Stimulated activated naive CD8-positive, alpha-beta T cell treated with anti-CD3 and anti-CD28 coated beads, Interleukin-15, Interleukin-2, amounts not matched to agents 100 ng/mL and 50 ng/mL, for 24 hours (primary cell): ENCODE data around the gene ARID1A.
"Not testable (repeated sequence)": the region's sequence is repeated elsewhere in the genome, so short reads cannot be mapped to it uniquely, and the experiment has no call there.

Experiments used
- H3K27ac Mint-ChIP-seq: one replicate; pipeline ENCODE4 v1.8.0; 2021; ENCODE audit warnings: mild to moderate bottlenecking, mixed read lengths
- H3K27me3 Mint-ChIP-seq: one replicate; pipeline ENCODE4 v1.8.0; 2021; ENCODE audit warnings: mixed read lengths
- H3K36me3 Mint-ChIP-seq: one replicate; pipeline ENCODE4 v1.8.0; 2021; ENCODE audit warnings: low read depth, mixed read lengths
- H3K4me1 Mint-ChIP-seq: one replicate; pipeline ENCODE4 v1.8.0; 2021; ENCODE audit warnings: low read depth, mixed read lengths
- H3K4me3 Mint-ChIP-seq: one replicate; pipeline ENCODE4 v1.8.0; 2021; ENCODE audit warnings: mild to moderate bottlenecking, mixed read lengths
- H3K9me3 Mint-ChIP-seq: one replicate; pipeline ENCODE4 v1.8.0; 2021; ENCODE audit warnings: mixed read lengths

Gene ARID1A

GRCh38 chr1:26694638-26695355, 1.0 kb upstream of the ARID1A start:
- H3K27me3 Mint-ChIP-seq, result no peaks in the 10 kb centered on the region
- H3K4me3 Mint-ChIP-seq, result peak overlapping the region; percentile 89
- H3K27ac Mint-ChIP-seq, result peak overlapping the region; percentile 90
- peaks cover 32% of the 10 kb centered on the region for H3K4me1 Mint-ChIP-seq
- H3K36me3 Mint-ChIP-seq, result peaks cover under 1% of the 10 kb centered on the region
- no peaks in the 10 kb centered on the region for H3K9me3 Mint-ChIP-seq

GRCh38 chr1:26696119-26696653, 371 bp downstream of the ARID1A start:
- peaks cover 5% of the 10 kb centered on the region for H3K36me3 Mint-ChIP-seq
- H3K4me1 Mint-ChIP-seq, result peaks cover 32% of the 10 kb centered on the region
- H3K9me3 Mint-ChIP-seq, result no peaks in the 10 kb centered on the region
- H3K27me3 Mint-ChIP-seq, result no peaks in the 10 kb centered on the region
- H3K27ac Mint-ChIP-seq, result no peak overlapping the region
- peak overlapping the region; percentile 74 for H3K4me3 Mint-ChIP-seq

GRCh38 chr1:26696654-26697430, 1.0 kb downstream of the ARID1A start:
- H3K27ac Mint-ChIP-seq, result peak overlapping the region; percentile 21
- no peaks in the 10 kb centered on the region for H3K9me3 Mint-ChIP-seq
- H3K27me3 Mint-ChIP-seq, result no peaks in the 10 kb centered on the region
- H3K4me3 Mint-ChIP-seq, result peak overlapping the region; percentile 74
- peaks cover 5% of the 10 kb centered on the region for H3K36me3 Mint-ChIP-seq
- peaks cover 31% of the 10 kb centered on the region for H3K4me1 Mint-ChIP-seq

GRCh38 chr1:26697431-26697977, 1.7 kb downstream of the ARID1A start:
- no peak overlapping the region for H3K27ac Mint-ChIP-seq
- peaks cover 26% of the 10 kb centered on the region for H3K4me1 Mint-ChIP-seq
- no peaks in the 10 kb centered on the region for H3K27me3 Mint-ChIP-seq
- peaks cover 5% of the 10 kb centered on the region for H3K36me3 Mint-ChIP-seq
- H3K9me3 Mint-ChIP-seq, result no peaks in the 10 kb centered on the region
- no peak overlapping the region for H3K4me3 Mint-ChIP-seq

GRCh38 chr1:26697978-26698849, 2.4 kb downstream of the ARID1A start:
- H3K27me3 Mint-ChIP-seq, result no peaks in the 10 kb centered on the region
- peaks cover 5% of the 10 kb centered on the region for H3K36me3 Mint-ChIP-seq
- no peak overlapping the region for H3K4me3 Mint-ChIP-seq
- H3K9me3 Mint-ChIP-seq, result no peaks in the 10 kb centered on the region
- peaks cover 18% of the 10 kb centered on the region for H3K4me1 Mint-ChIP-seq
- no peak overlapping the region for H3K27ac Mint-ChIP-seq

- no peaks in the 10 kb centered on the region for H3K9me3 Mint-ChIP-seq
- H3K36me3 Mint-ChIP-seq, result peaks cover 19% of the 10 kb centered on the region
- H3K4me3 Mint-ChIP-seq, result no peak overlapping the region
- no peaks in the 10 kb centered on the region for H3K27me3 Mint-ChIP-seq
- H3K4me1 Mint-ChIP-seq, result no peaks in the 10 kb centered on the region
- no peak overlapping the region for H3K27ac Mint-ChIP-seq
Measured at GRCh38 chr1:26700711-26701110, 4.9 kb downstream of the ARID1A start.

GRCh38 chr1:26701266-26701994, 5.6 kb downstream of the ARID1A start:
- Mint-ChIP-seq H3K9me3 (no peaks in the 10 kb centered on the region), H3K36me3 (peaks cover 23% of the 10 kb centered on the region), H3K4me1 (no peaks in the 10 kb centered on the region), H3K4me3 (no peak overlapping the region), H3K27ac (no peak overlapping the region), H3K27me3 (no peaks in the 10 kb centered on the region)

GRCh38 chr1:26701995-26702679, 6.3 kb downstream of the ARID1A start:
- Mint-ChIP-seq H3K4me1 (no peaks in the 10 kb centered on the region), H3K27me3 (no peaks in the 10 kb centered on the region), H3K27ac (no peak overlapping the region), H3K9me3 (no peaks in the 10 kb centered on the region), H3K36me3 (peaks cover 27% of the 10 kb centered on the region), H3K4me3 (no peak overlapping the region)

GRCh38 chr1:26702680-26703038, 6.8 kb downstream of the ARID1A start:
- Mint-ChIP-seq H3K9me3 (no peaks in the 10 kb centered on the region), H3K4me1 (no peaks in the 10 kb centered on the region), H3K4me3 (no peak overlapping the region), H3K27me3 (no peaks in the 10 kb centered on the region), H3K27ac (no peak overlapping the region), H3K36me3 (peaks cover 31% of the 10 kb centered on the region)

GRCh38 chr1:26703478-26703877, 7.7 kb downstream of the ARID1A start:
- H3K36me3 Mint-ChIP-seq, result peaks cover 35% of the 10 kb centered on the region
- no peaks in the 10 kb centered on the region for H3K27me3 Mint-ChIP-seq
- no peak overlapping the region for H3K27ac Mint-ChIP-seq
- H3K4me1 Mint-ChIP-seq, result no peaks in the 10 kb centered on the region
- no peaks in the 10 kb centered on the region for H3K9me3 Mint-ChIP-seq
- H3K4me3 Mint-ChIP-seq, result no peak overlapping the region

GRCh38 chr1:26704629-26705028, 8.8 kb downstream of the ARID1A start:
- no peak overlapping the region for H3K4me3 Mint-ChIP-seq
- no peaks in the 10 kb centered on the region for H3K27me3 Mint-ChIP-seq
- H3K27ac Mint-ChIP-seq, result peak overlapping the region; percentile 77
- peaks cover 8% of the 10 kb centered on the region for H3K4me1 Mint-ChIP-seq
- no peaks in the 10 kb centered on the region for H3K9me3 Mint-ChIP-seq
- H3K36me3 Mint-ChIP-seq, result peaks cover 45% of the 10 kb centered on the region

GRCh38 chr1:26705227-26705626, 9.4 kb downstream of the ARID1A start:
- H3K4me3 Mint-ChIP-seq, H3K9me3 Mint-ChIP-seq, H3K27me3 Mint-ChIP-seq, H3K4me1 Mint-ChIP-seq: not testable (repeated sequence)
- peak overlapping the region; percentile 83 for H3K27ac Mint-ChIP-seq
- H3K36me3 Mint-ChIP-seq, result peaks cover 41% of the 10 kb centered on the region

- Mint-ChIP-seq H3K36me3 (peaks cover 46% of the 10 kb centered on the region), H3K27me3 (no peaks in the 10 kb centered on the region), H3K4me3 (peak overlapping the region; percentile 59), H3K27ac (peak overlapping the region; percentile 83), H3K9me3 (no peaks in the 10 kb centered on the region), H3K4me1 (peaks cover 14% of the 10 kb centered on the region)
Measured at GRCh38 chr1:26705788-26706311, 10.0 kb downstream of the ARID1A start.
